Measurements from ENCODE around the gene CASP7. TPM values are rescaled to one million over a fixed set of nuclear protein-coding genes. Genes with fewer than 3 reads are reported as not detected.

Gene CASP7
- total RNA-seq, 1 donor from 2014 or later, result 11.6 TPM

- no peak for DNase-seq (ENCODE audit: low spot score, unreplicated experiment)
- Mint-ChIP-seq H3K27me3 (no peaks in the 10 kb centered on the region), H3K4me1 (ENCODE audit: low read depth) (peaks cover 11% of the 10 kb centered on the region), H3K4me3 (ENCODE audit: low read depth) (no peak overlapping the region), H3K27ac (no peak overlapping the region), H3K9me3 (ENCODE audit: low read depth) (no peaks in the 10 kb centered on the region), H3K36me3 (ENCODE audit: insufficient read depth) (no peaks in the 10 kb centered on the region)
- TF ChIP-seq CTCF (IDR thresholded peaks at IDR 0.05; ENCODE audit: unreplicated experiment), result no peak
These were observed 36.5 kb upstream of the CASP7 start for GRCh38 chr10:113643183-113643582.

- Mint-ChIP-seq H3K27ac (no peak overlapping the region), H3K36me3 (ENCODE audit: insufficient read depth) (no peaks in the 10 kb centered on the region), H3K4me1 (ENCODE audit: low read depth) (peaks cover 8% of the 10 kb centered on the region), H3K4me3 (ENCODE audit: low read depth) (no peak overlapping the region), H3K9me3 (ENCODE audit: low read depth) (no peaks in the 10 kb centered on the region), H3K27me3 (no peaks in the 10 kb centered on the region)
- no peak for DNase-seq (ENCODE audit: low spot score, unreplicated experiment)
- TF ChIP-seq CTCF (IDR thresholded peaks at IDR 0.05; ENCODE audit: unreplicated experiment), result no peak
These were observed 35.3 kb upstream of the CASP7 start for GRCh38 chr10:113644185-113645120.

- H3K36me3 Mint-ChIP-seq (ENCODE audit: insufficient read depth), result no peaks in the 10 kb centered on the region
- peaks cover 7% of the 10 kb centered on the region for H3K4me1 Mint-ChIP-seq (ENCODE audit: low read depth)
- H3K9me3 Mint-ChIP-seq (ENCODE audit: low read depth), result no peaks in the 10 kb centered on the region
- no peaks in the 10 kb centered on the region for H3K27me3 Mint-ChIP-seq
- no peak for TF ChIP-seq CTCF (IDR thresholded peaks at IDR 0.05; ENCODE audit: unreplicated experiment)
- no peak overlapping the region for H3K27ac Mint-ChIP-seq
- H3K4me3 Mint-ChIP-seq (ENCODE audit: low read depth), result no peak overlapping the region
- no peak for DNase-seq (ENCODE audit: low spot score, unreplicated experiment)
These were observed 33.1 kb upstream of the CASP7 start for GRCh38 chr10:113646336-113647201.

- no peaks in the 10 kb centered on the region for H3K9me3 Mint-ChIP-seq (ENCODE audit: low read depth)
- no peaks in the 10 kb centered on the region for H3K36me3 Mint-ChIP-seq (ENCODE audit: insufficient read depth)
- DNase-seq (ENCODE audit: low spot score, unreplicated experiment), result no peak
- no peak overlapping the region for H3K4me3 Mint-ChIP-seq (ENCODE audit: low read depth)
- H3K27ac Mint-ChIP-seq, result no peak overlapping the region
- TF ChIP-seq CTCF (IDR thresholded peaks at IDR 0.05; ENCODE audit: unreplicated experiment), result no peak
- H3K4me1 Mint-ChIP-seq (ENCODE audit: low read depth), result peaks cover 7% of the 10 kb centered on the region
- H3K27me3 Mint-ChIP-seq, result no peaks in the 10 kb centered on the region
These were observed 31.9 kb upstream of the CASP7 start for GRCh38 chr10:113647812-113648211.

- Mint-ChIP-seq H3K27ac (no peak overlapping the region), H3K4me3 (ENCODE audit: low read depth) (no peak overlapping the region), H3K36me3 (ENCODE audit: insufficient read depth) (no peaks in the 10 kb centered on the region), H3K27me3 (no peaks in the 10 kb centered on the region), H3K4me1 (ENCODE audit: low read depth) (peaks cover 7% of the 10 kb centered on the region), H3K9me3 (ENCODE audit: low read depth) (no peaks in the 10 kb centered on the region)
- no peak for DNase-seq (ENCODE audit: low spot score, unreplicated experiment)
- no peak for TF ChIP-seq CTCF (IDR thresholded peaks at IDR 0.05; ENCODE audit: unreplicated experiment)
These were observed 31.2 kb upstream of the CASP7 start for GRCh38 chr10:113648478-113648877.

All from progenitor cell of endocrine pancreas (in vitro differentiated cells).